H9 (cell line): ENCODE measurements around the gene KIF21B. TPM values are rescaled to one million over a fixed set of nuclear protein-coding genes. Genes with fewer than 3 reads are reported as not detected.
A peak's percentile ranks its signal among the peaks of the same experiment; 100 is the strongest.

ENCODE experiments used
- DNase-seq: peaks from one replicate; pipeline ENCODE4 v3.0.0-alpha.2; 2017
- H2AFZ ChIP-seq: one replicate; pipeline ENCODE4 v1.6.1; 2013; ENCODE audit warnings: mild to moderate bottlenecking, low read length, control low read depth, moderate library complexity
- H2AK5ac ChIP-seq: 2 replicates; pipeline ENCODE4 v1.6.1; 2013; ENCODE audit warnings: low read length, control low read depth, mixed read lengths; ENCODE audit not compliant: insufficient read length
- H2BK120ac ChIP-seq: one replicate; pipeline ENCODE4 v1.6.1; 2013; ENCODE audit warnings: low read depth, mild to moderate bottlenecking, low read length, control low read depth, inconsistent platforms; ENCODE audit not compliant: poor library complexity, severe bottlenecking
- H2BK12ac ChIP-seq: 2 replicates; pipeline ENCODE4 v1.6.1; 2013; ENCODE audit warnings: low read length, control low read depth, mixed read lengths, low read depth; ENCODE audit not compliant: insufficient read length
- H2BK15ac ChIP-seq: 2 replicates; pipeline ENCODE4 v1.6.1; 2013; ENCODE audit warnings: low read depth, low read length, control low read depth
- H2BK20ac ChIP-seq: one replicate; pipeline ENCODE4 v1.6.1; 2013; ENCODE audit warnings: low read depth, mild to moderate bottlenecking, low read length, control low read depth, inconsistent platforms; ENCODE audit not compliant: poor library complexity, severe bottlenecking
- H2BK5ac ChIP-seq: 2 replicates; pipeline ENCODE4 v1.6.1; 2013; ENCODE audit warnings: low read length, control low read depth, mixed read lengths; ENCODE audit not compliant: insufficient read length
- H3K14ac ChIP-seq: 2 replicates; pipeline ENCODE4 v1.6.1; 2013; ENCODE audit warnings: low read length, control low read depth; ENCODE audit not compliant: insufficient read depth
- H3K18ac ChIP-seq: 2 replicates; pipeline ENCODE4 v1.6.1; 2013; ENCODE audit warnings: low read depth, mild to moderate bottlenecking, mixed read lengths, low read length, control low read depth; ENCODE audit not compliant: insufficient read length
- H3K23ac ChIP-seq: 2 replicates; pipeline ENCODE4 v1.6.1; 2013; ENCODE audit warnings: low read length, control low read depth, mixed read lengths, low read depth; ENCODE audit not compliant: insufficient read length
- H3K23me2 ChIP-seq: 2 replicates; pipeline ENCODE4 v1.6.1; 2013; ENCODE audit warnings: low read depth, mild to moderate bottlenecking, mixed read lengths, low read length, control low read depth; ENCODE audit not compliant: insufficient read length, poor library complexity, severe bottlenecking
- H3K27ac ChIP-seq: 2 replicates; pipeline ENCODE4 v1.5.1; 2013; ENCODE audit warnings: low read length, control low read depth, mixed read lengths, low read depth; ENCODE audit not compliant: insufficient read length
- H3K27me3 ChIP-seq: 2 replicates; pipeline ENCODE4 v1.6.1; 2013; ENCODE audit warnings: low read length, control low read depth, inconsistent platforms; ENCODE audit not compliant: insufficient read depth
- H3K4ac ChIP-seq: 2 replicates; pipeline ENCODE4 v1.6.1; 2013; ENCODE audit warnings: low read depth, mild to moderate bottlenecking, control low read depth, inconsistent platforms, low read length, moderate library complexity
- H3K4me1 ChIP-seq: 2 replicates; pipeline ENCODE4 v1.6.1; 2013; ENCODE audit warnings: low read length, control low read depth, inconsistent platforms; ENCODE audit not compliant: insufficient read depth
- H3K4me2 ChIP-seq: 2 replicates; pipeline ENCODE4 v1.6.1; 2013; ENCODE audit warnings: low read length, control low read depth, mixed read lengths; ENCODE audit not compliant: insufficient read length, insufficient read depth
- H3K56ac ChIP-seq: 2 replicates; pipeline ENCODE4 v1.6.1; 2013; ENCODE audit warnings: low read depth, mild to moderate bottlenecking, mixed read lengths, low read length, control low read depth; ENCODE audit not compliant: insufficient read length
- H3K79me1 ChIP-seq: 2 replicates; pipeline ENCODE4 v1.6.1; 2013; ENCODE audit warnings: low read depth, mild to moderate bottlenecking, moderate library complexity, low read length, control low read depth, inconsistent platforms; ENCODE audit not compliant: insufficient read depth, poor library complexity, severe bottlenecking
- H3K79me2 ChIP-seq: 2 replicates; pipeline ENCODE4 v1.6.1; 2013; ENCODE audit warnings: low read length, control low read depth, inconsistent platforms; ENCODE audit not compliant: insufficient read depth
- H3K9ac ChIP-seq: 2 replicates; pipeline ENCODE4 v1.6.1; 2013; ENCODE audit warnings: low read length, control low read depth, mixed read lengths; ENCODE audit not compliant: insufficient read length; ENCODE audit errors: extremely low read depth
- H3K9me3 ChIP-seq: one replicate; pipeline ENCODE4 v1.6.1; 2013; ENCODE audit warnings: low read depth, low read length, inconsistent platforms; ENCODE audit not compliant: control insufficient read depth
- H3T11ph ChIP-seq: one replicate; pipeline ENCODE4 v1.6.1; 2013; ENCODE audit warnings: mild to moderate bottlenecking, low read length, control low read depth, inconsistent platforms
- H4K20me1 ChIP-seq: one replicate; pipeline ENCODE4 v1.6.1; 2013; ENCODE audit not compliant: control insufficient read depth, insufficient read length, insufficient read depth
- H4K5ac ChIP-seq: 2 replicates; pipeline ENCODE4 v1.6.1; 2013; ENCODE audit warnings: low read depth, mild to moderate bottlenecking, mixed read lengths, low read length, control low read depth; ENCODE audit not compliant: insufficient read length
- H4K8ac ChIP-seq: replicated peaks from 2 replicates; pipeline ENCODE4 v1.6.1; 2013; ENCODE audit warnings: low read length, control low read depth, mixed read lengths, low read depth; ENCODE audit not compliant: insufficient read length
- H4K91ac ChIP-seq: 2 replicates; pipeline ENCODE4 v1.6.1; 2013; ENCODE audit warnings: low read depth, mild to moderate bottlenecking, moderate library complexity, mixed read lengths, low read length, control low read depth; ENCODE audit not compliant: insufficient read length
- H3K27ac Mint-ChIP-seq, 3 experiments: 2 replicates in 2 of 3; 3 replicates in 1 of 3; pipeline ENCODE4 v1.8.0; 2020 to 2021; ENCODE audit warnings: mixed read lengths in 3 of 3, mild to moderate bottlenecking in 1 of 3, moderate library complexity in 1 of 3
- H3K27me3 Mint-ChIP-seq: 2 replicates; pipeline ENCODE4 v1.8.0; 2021; ENCODE audit warnings: low read depth, mild to moderate bottlenecking, moderate library complexity, mixed read lengths
- H3K36me3 Mint-ChIP-seq, 3 experiments: 2 replicates in 2 of 3; 3 replicates in 1 of 3; pipeline ENCODE4 v1.8.0; 2020 to 2021; ENCODE audit warnings: low read depth in 3 of 3, mixed read lengths in 3 of 3; ENCODE audit not compliant: insufficient read depth in 1 of 3
- H3K4me1 Mint-ChIP-seq, 2 experiments: 2 replicates each; pipeline ENCODE4 v1.8.0; 2020; ENCODE audit warnings: mixed read lengths in 2 of 2
- H3K4me3 Mint-ChIP-seq, 2 experiments: 2 replicates in 1 of 2; 3 replicates in 1 of 2; pipeline ENCODE4 v1.8.0; 2020 to 2021; ENCODE audit warnings: mild to moderate bottlenecking in 2 of 2, mixed read lengths in 2 of 2, moderate library complexity in 1 of 2
- H3K9me3 Mint-ChIP-seq, 2 experiments: 2 replicates in 1 of 2; 3 replicates in 1 of 2; pipeline ENCODE4 v1.8.0; 2020; ENCODE audit warnings: mild to moderate bottlenecking in 2 of 2, mixed read lengths in 2 of 2, moderate library complexity in 1 of 2
- WGBS: extraction: QIAGEN DNeasy Blood & Tissue Kit; methylation state at CpG from one replicate; pipeline ENCODE4 v1.1.7; 2013; ENCODE audit warnings: missing lambda C conversion rate, low lambda C conversion rate, mixed read lengths; ENCODE audit not compliant: insufficient read length; ENCODE audit errors: extremely low coverage; 5-methylcytosine and 5-hydroxymethylcytosine counted together
- total RNA-seq: library from RNA; stranded (reverse); gene quantifications from 2 replicates; pipeline ENCODE4 v1.2.1, GENCODE V29; 2021
- TF ChIP-seq, protein P1 (sequence below): fragments of 200-600 bp; sonication (generic); conservative IDR thresholded peaks from 3 replicates; pipeline ENCODE4 v1.8.0; 2021; ENCODE audit warnings: antibody characterized with exemption, mild to moderate bottlenecking

Gene KIF21B
- total RNA-seq, 1 experiment from 2014 or later = 7.5 TPM

DNA sequence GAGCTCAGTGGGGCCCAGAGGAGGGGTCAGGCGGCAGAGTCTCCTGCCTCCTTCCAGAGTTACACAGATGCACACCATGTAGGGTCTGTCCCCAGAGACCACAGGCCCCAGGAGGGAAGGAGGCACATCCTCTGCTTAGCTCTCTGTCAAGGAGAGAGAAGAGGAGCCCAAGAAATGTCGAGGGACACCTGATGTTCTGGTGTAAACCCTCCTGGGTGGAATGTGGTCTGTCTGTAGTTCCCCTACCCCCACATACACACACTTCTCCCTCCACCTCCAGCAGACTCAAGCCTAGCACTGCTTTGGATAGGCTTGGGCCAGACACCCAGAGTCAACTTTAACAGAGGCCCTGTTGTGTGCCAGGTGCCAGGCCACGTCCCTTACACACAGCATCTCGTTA lies 34.2 kb downstream of the KIF21B start:
- TF ChIP-seq, protein P1, sequence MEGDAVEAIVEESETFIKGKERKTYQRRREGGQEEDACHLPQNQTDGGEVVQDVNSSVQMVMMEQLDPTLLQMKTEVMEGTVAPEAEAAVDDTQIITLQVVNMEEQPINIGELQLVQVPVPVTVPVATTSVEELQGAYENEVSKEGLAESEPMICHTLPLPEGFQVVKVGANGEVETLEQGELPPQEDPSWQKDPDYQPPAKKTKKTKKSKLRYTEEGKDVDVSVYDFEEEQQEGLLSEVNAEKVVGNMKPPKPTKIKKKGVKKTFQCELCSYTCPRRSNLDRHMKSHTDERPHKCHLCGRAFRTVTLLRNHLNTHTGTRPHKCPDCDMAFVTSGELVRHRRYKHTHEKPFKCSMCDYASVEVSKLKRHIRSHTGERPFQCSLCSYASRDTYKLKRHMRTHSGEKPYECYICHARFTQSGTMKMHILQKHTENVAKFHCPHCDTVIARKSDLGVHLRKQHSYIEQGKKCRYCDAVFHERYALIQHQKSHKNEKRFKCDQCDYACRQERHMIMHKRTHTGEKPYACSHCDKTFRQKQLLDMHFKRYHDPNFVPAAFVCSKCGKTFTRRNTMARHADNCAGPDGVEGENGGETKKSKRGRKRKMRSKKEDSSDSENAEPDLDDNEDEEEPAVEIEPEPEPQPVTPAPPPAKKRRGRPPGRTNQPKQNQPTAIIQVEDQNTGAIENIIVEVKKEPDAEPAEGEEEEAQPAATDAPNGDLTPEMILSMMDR = no peak
- H3K23ac ChIP-seq = no peak overlapping the region
- no peaks in the 10 kb centered on the region for H3K79me2 ChIP-seq
- H4K5ac ChIP-seq = no peak overlapping the region
- no peak overlapping the region for H2AFZ ChIP-seq
- peaks cover 23 to 42% (median 25%) of the 10 kb centered on the region in 3 experiments; a peak in 6 of 7 replicates for H3K36me3 Mint-ChIP-seq
- H3K9me3 Mint-ChIP-seq = no peaks in the 10 kb centered on the region
- H2BK15ac ChIP-seq = no peak overlapping the region
- no peak overlapping the region for H2BK20ac ChIP-seq
- no peaks in the 10 kb centered on the region for H3K27me3 Mint-ChIP-seq
- H2BK120ac ChIP-seq = no peak overlapping the region
- H3K56ac ChIP-seq = no peak overlapping the region
- no peaks in the 10 kb centered on the region for H4K20me1 ChIP-seq
- no peak overlapping the region for H3K4ac ChIP-seq
- H3K4me2 ChIP-seq = no peak overlapping the region
- no peak for DNase-seq
- no peak overlapping the region for H3K4me3 Mint-ChIP-seq
- no CpG with 5 or more reads among the region's 4 CpGs for WGBS
- H2BK12ac ChIP-seq = no peak overlapping the region
- H3K79me1 ChIP-seq = no peaks in the 10 kb centered on the region
- H3K4me1 ChIP-seq = no peaks in the 10 kb centered on the region
- no peak overlapping the region for H2AK5ac ChIP-seq
- H4K91ac ChIP-seq = no peak overlapping the region
- H2BK5ac ChIP-seq = no peak overlapping the region
- no peak overlapping the region for H4K8ac ChIP-seq
- no peaks in the 10 kb centered on the region for H3K9me3 ChIP-seq
- no peaks in the 10 kb centered on the region for H3K23me2 ChIP-seq
- H3K4me1 Mint-ChIP-seq = no peaks in the 10 kb centered on the region
- H3K18ac ChIP-seq = no peak overlapping the region
- no peak overlapping the region for H3K27ac ChIP-seq
- H3K9ac ChIP-seq = no peak overlapping the region
- H3K27me3 ChIP-seq = no peaks in the 10 kb centered on the region
- H3K27ac Mint-ChIP-seq = peak overlapping the region in 1 of 3 experiments; percentile 59; a peak in 1 of 7 replicates
- H3K14ac ChIP-seq = no peak overlapping the region
- no peak overlapping the region for H3T11ph ChIP-seq
